HepG2 (cell line): ENCODE results near the gene ZBED5. TPM values are rescaled to one million over a fixed set of nuclear protein-coding genes. Genes with fewer than 3 reads are reported as not detected.

Experiments
- ATAC-seq: fragments of 200-7000 bp; cut with Tn5 transposase; 3 replicates; pipeline ENCODE4 v1.9.1; 2020; ENCODE audit warnings: mild to moderate bottlenecking, moderate library complexity
- BruUV-seq: library from RNA; stranded (reverse); fragments of 400-500 nt; replicated peaks from 2 replicates; lab custom pipeline; 2021; lab: Mats Ljungman, UMichigan
- CTCF ChIA-PET: fragments of 300-600 bp; formaldehyde crosslinking; extraction: SDS; loops from one replicate; lab custom pipeline; 2021; ENCODE audit warnings: low total read pairs, inconsistent platforms, low intra/inter-chr PET ratio; lab: Yijun Ruan, JAX
- POLR2A ChIA-PET: fragments of 350-600 bp; sonication (Branson Sonifier 250); formaldehyde crosslinking; loops from one replicate; lab custom pipeline; 2020; ENCODE audit warnings: antibody characterized with exemption, inconsistent platforms; lab: Yijun Ruan, JAX
- DNase-seq: peaks from one replicate; pipeline ENCODE4 v3.0.0-alpha.2; 2015; ENCODE audit warnings: low spot score
- FAIRE-seq: peaks from 3 replicates; lab custom pipeline; 2011; peaks lifted over from hg19 to GRCh38; lab: Jason Lieb, UNC
- H2AFZ ChIP-seq: one replicate; pipeline ENCODE4 v1.6.1; 2011; ENCODE audit warnings: low read length, inconsistent platforms
- H3K27ac ChIP-seq: fragments of 300-600 bp; 3 replicates; pipeline ENCODE4 v1.8.0; 2011; ENCODE audit warnings: mixed run types, mild to moderate bottlenecking, mixed read lengths, low read length, inconsistent platforms; ENCODE audit not compliant: insufficient read depth; ENCODE audit errors: extremely low read length
- H3K27me3 ChIP-seq, 2 experiments: fragments of 200-600 bp in 1 of 2; 2 replicates in 1 of 2; 3 replicates in 1 of 2; pipeline versions ENCODE4 v1.6.0 to v1.8.0; 2011; ENCODE audit warnings: low read length in 2 of 2, mild to moderate bottlenecking in 2 of 2, moderate library complexity in 2 of 2, inconsistent platforms in 1 of 2; ENCODE audit not compliant: insufficient read depth in 2 of 2, control insufficient read depth in 1 of 2
- H3K36me3 ChIP-seq, 2 experiments: fragments of 200-600 bp in 1 of 2; replicated peaks in 1 of 2; 2 replicates in 1 of 2; 3 replicates in 1 of 2; pipeline versions ENCODE4 v1.5.1 to v1.8.0; 2011; ENCODE audit warnings: low read length in 2 of 2, inconsistent platforms in 1 of 2; ENCODE audit not compliant: insufficient read depth in 2 of 2, control insufficient read depth in 1 of 2
- H3K4me1 ChIP-seq: 2 replicates; pipeline ENCODE4 v1.5.1; 2012; ENCODE audit warnings: low read length, inconsistent platforms; ENCODE audit not compliant: insufficient read depth
- H3K4me2 ChIP-seq: 2 replicates; pipeline ENCODE4 v1.6.0; 2011; ENCODE audit warnings: low read depth, low read length, inconsistent platforms
- H3K4me3 ChIP-seq, 3 experiments: fragments of 200-600 bp in 1 of 3; sonication (generic), shearing (Covaris generic) in 1 of 3; replicated peaks in 1 of 3; 2 replicates each; pipeline ENCODE4 v1.5.1; 2011 to 2016; ENCODE audit warnings: low read length in 3 of 3, inconsistent platforms in 2 of 3, low read depth in 2 of 3, mild to moderate bottlenecking in 2 of 3, control low read depth in 1 of 3, mixed read lengths in 1 of 3; ENCODE audit not compliant: insufficient read depth in 1 of 3
- H3K79me2 ChIP-seq: one replicate; pipeline ENCODE4 v1.6.1; 2011; ENCODE audit warnings: low read length, inconsistent platforms; ENCODE audit not compliant: insufficient read depth
- H3K9ac ChIP-seq: 2 replicates; pipeline ENCODE4 v1.6.0; 2011; ENCODE audit warnings: mild to moderate bottlenecking, low read depth, low read length, inconsistent platforms; ENCODE audit not compliant: insufficient read depth
- H3K9me3 ChIP-seq: 2 replicates; pipeline ENCODE4 v1.5.1; 2012; ENCODE audit warnings: mild to moderate bottlenecking, low read length
- H4K20me1 ChIP-seq: 2 replicates; pipeline ENCODE4 v1.6.0; 2011; ENCODE audit warnings: inconsistent platforms, mild to moderate bottlenecking, low read length, moderate library complexity; ENCODE audit not compliant: insufficient read depth
- AKNA ChIP-seq: sonication (generic); formaldehyde crosslinking; IDR thresholded peaks from 2 replicates; pipeline ENCODE4 v1.4.0; 2020; ENCODE audit warnings: missing genetic modification reagents, borderline replicate concordance
- DBP ChIP-seq: sonication (generic); formaldehyde crosslinking; IDR thresholded peaks from 2 replicates; pipeline ENCODE4 v1.4.0; 2020; ENCODE audit warnings: missing genetic modification reagents; ENCODE audit errors: not compliant biosample characterization
- EED ChIP-seq: sonication (generic); formaldehyde crosslinking; IDR thresholded peaks from 2 replicates; pipeline ENCODE4 v1.5.0; 2020; ENCODE audit warnings: mild to moderate bottlenecking, missing genetic modification reagents
- FOSL2 ChIP-seq: sonication (generic); formaldehyde crosslinking; IDR thresholded peaks from 2 replicates; pipeline ENCODE4 v1.4.0; 2020; ENCODE audit warnings: missing genetic modification reagents
- GABPB1 ChIP-seq: IDR thresholded peaks from 2 replicates; pipeline ENCODE4 v1.6.1; 2016; ENCODE audit warnings: mild to moderate bottlenecking, missing genetic modification reagents, moderate library complexity, missing compliant biosample characterization
- MBD4 ChIP-seq: IDR thresholded peaks from 2 replicates; pipeline ENCODE4 v1.6.1; 2012; ENCODE audit warnings: low read length, inconsistent platforms, borderline replicate concordance
- MED13 ChIP-seq: sonication (generic); formaldehyde crosslinking; IDR thresholded peaks from 2 replicates; pipeline ENCODE4 v1.5.0; 2020; ENCODE audit warnings: missing genetic modification reagents
- ZNF768 ChIP-seq: sonication (generic); formaldehyde crosslinking; IDR thresholded peaks from 2 replicates; pipeline ENCODE4 v1.4.0; 2020; ENCODE audit warnings: missing genetic modification reagents
- WGBS: methylation state at CpG from one replicate; pipeline ENCODE4 v1.1.6; 2017; ENCODE audit warnings: low lambda C conversion rate; 5-methylcytosine and 5-hydroxymethylcytosine counted together
- in situ Hi-C: cut with HindIII; loops from 2 replicates; pipeline ENCODE4 v1.10.0; 2017; ENCODE audit warnings: low pct_unique_long_range_greater_than_20kb; ENCODE audit not compliant: extremely low pct_ligation_motif_present
- intact Hi-C: fragments of 100-400 bp; cut with micrococcal nuclease; formaldehyde crosslinking; loops from one replicate; pipeline ENCODE4 v1.10.0; 2022; ENCODE audit not compliant: unreplicated experiment
- polyA plus RNA-seq, 8 experiments: library from polyadenylated mRNA; depleted of rRNA in 3 of 8; stranded (reverse) in 7 of 8; unstranded in 1 of 8; fragments of >200 nt; fragmentation: Illumina TruSeq in 4 of 8; extraction: Trizol in 4 of 8; gene quantifications; 2 replicates each; pipeline versions ENCODE4 v1.2.1 to v1.2.3, GENCODE V29; 2011 to 2016; ENCODE audit warnings: low read depth in 4 of 8, missing spikeins in 1 of 8, mixed read lengths in 1 of 8; ENCODE audit not compliant: insufficient read depth in 1 of 8
- total RNA-seq, 5 experiments: library from RNA; depleted of rRNA; stranded (reverse); fragments of >200 nt; fragmentation: Illumina TruSeq; extraction: Trizol; gene quantifications; 2 replicates each; pipeline ENCODE4 v1.2.3, GENCODE V29; 2016; ENCODE audit warnings: low read depth in 1 of 5
- TF ChIP-seq, protein P1 (sequence below): sonication (generic); formaldehyde crosslinking; IDR thresholded peaks from 2 replicates; pipeline ENCODE4 v1.8.1; 2023; ENCODE audit warnings: mild to moderate bottlenecking, missing genetic modification reagents
- TF ChIP-seq, protein P2 (sequence below): sonication (generic); formaldehyde crosslinking; conservative IDR thresholded peaks from 2 replicates; pipeline ENCODE4 v1.8.1; 2023; ENCODE audit warnings: missing genetic modification reagents
- TF ChIP-seq, protein P3 (sequence below), 2 experiments: sonication (generic) in 1 of 2; formaldehyde crosslinking in 1 of 2; IDR thresholded peaks; 2 replicates each; pipeline versions ENCODE4 v1.4.0 to v1.6.1; 2018 to 2020; ENCODE audit warnings: missing genetic modification reagents in 2 of 2, borderline replicate concordance in 1 of 2, low read depth in 1 of 2, mild to moderate bottlenecking in 1 of 2, missing biosample characterization in 1 of 2

The ZBED5 gene
- total and polyA plus RNA-seq, 2 of the 13 experiments (the other 11 are each of a cell fraction or from before 2014, with no cell fraction given), result 18.2 to 38.6 TPM

GRCh38 chr11:10864688-10865087 is 6.8 kb upstream of the ZBED5 start:
- no peaks in the 10 kb centered on the region for H3K9me3 ChIP-seq
- in situ Hi-C loops (no loop called here), intact Hi-C loops (no loop called here)
- no peaks in the 10 kb centered on the region for H3K36me3 ChIP-seq
- H3K27me3 ChIP-seq, result no peaks in the 10 kb centered on the region
- no peak overlapping the region for H3K9ac ChIP-seq
- H3K27ac ChIP-seq, result no peak overlapping the region
- 87% methylated on average over 2 of the region's 2 CpGs for WGBS
- CTCF ChIA-PET, result no interaction called here
- no peak overlapping the region for H2AFZ ChIP-seq
- H4K20me1 ChIP-seq, result no peaks in the 10 kb centered on the region
- no peak for FAIRE-seq
- peaks cover 6% of the 10 kb centered on the region; the same call in 1 of the 2 replicates for H3K4me1 ChIP-seq
- no peaks in the 10 kb centered on the region for H3K79me2 ChIP-seq
- TF ChIP-seq, protein P1, sequence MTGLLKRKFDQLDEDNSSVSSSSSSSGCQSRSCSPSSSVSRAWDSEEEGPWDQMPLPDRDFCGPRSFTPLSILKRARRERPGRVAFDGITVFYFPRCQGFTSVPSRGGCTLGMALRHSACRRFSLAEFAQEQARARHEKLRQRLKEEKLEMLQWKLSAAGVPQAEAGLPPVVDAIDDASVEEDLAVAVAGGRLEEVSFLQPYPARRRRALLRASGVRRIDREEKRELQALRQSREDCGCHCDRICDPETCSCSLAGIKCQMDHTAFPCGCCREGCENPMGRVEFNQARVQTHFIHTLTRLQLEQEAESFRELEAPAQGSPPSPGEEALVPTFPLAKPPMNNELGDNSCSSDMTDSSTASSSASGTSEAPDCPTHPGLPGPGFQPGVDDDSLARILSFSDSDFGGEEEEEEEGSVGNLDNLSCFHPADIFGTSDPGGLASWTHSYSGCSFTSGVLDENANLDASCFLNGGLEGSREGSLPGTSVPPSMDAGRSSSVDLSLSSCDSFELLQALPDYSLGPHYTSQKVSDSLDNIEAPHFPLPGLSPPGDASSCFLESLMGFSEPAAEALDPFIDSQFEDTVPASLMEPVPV (CRISPR knock-in tag), result no peak
- TF ChIP-seq MED13 (CRISPR knock-in tag), result no peak
- TF ChIP-seq, protein P2, sequence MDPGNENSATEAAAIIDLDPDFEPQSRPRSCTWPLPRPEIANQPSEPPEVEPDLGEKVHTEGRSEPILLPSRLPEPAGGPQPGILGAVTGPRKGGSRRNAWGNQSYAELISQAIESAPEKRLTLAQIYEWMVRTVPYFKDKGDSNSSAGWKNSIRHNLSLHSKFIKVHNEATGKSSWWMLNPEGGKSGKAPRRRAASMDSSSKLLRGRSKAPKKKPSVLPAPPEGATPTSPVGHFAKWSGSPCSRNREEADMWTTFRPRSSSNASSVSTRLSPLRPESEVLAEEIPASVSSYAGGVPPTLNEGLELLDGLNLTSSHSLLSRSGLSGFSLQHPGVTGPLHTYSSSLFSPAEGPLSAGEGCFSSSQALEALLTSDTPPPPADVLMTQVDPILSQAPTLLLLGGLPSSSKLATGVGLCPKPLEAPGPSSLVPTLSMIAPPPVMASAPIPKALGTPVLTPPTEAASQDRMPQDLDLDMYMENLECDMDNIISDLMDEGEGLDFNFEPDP (CRISPR knock-in tag), result no peak
- no peak for TF ChIP-seq GABPB1 (CRISPR knock-in tag)
- TF ChIP-seq AKNA (CRISPR knock-in tag), result no peak
- TF ChIP-seq MBD4, result no peak
- TF ChIP-seq EED (CRISPR knock-in tag), result no peak
- TF ChIP-seq, protein P3, sequence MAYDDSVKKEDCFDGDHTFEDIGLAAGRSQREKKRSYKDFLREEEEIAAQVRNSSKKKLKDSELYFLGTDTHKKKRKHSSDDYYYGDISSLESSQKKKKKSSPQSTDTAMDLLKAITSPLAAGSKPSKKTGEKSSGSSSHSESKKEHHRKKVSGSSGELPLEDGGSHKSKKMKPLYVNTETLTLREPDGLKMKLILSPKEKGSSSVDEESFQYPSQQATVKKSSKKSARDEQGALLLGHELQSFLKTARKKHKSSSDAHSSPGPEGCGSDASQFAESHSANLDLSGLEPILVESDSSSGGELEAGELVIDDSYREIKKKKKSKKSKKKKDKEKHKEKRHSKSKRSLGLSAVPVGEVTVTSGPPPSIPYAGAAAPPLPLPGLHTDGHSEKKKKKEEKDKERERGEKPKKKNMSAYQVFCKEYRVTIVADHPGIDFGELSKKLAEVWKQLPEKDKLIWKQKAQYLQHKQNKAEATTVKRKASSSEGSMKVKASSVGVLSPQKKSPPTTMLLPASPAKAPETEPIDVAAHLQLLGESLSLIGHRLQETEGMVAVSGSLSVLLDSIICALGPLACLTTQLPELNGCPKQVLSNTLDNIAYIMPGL (CRISPR knock-in tag; IDR thresholded peaks at IDR 0.05; ENCODE audit: borderline replicate concordance in 1 of 2, low read depth in 1 of 2), result no peak
- TF ChIP-seq ZNF768 (CRISPR knock-in tag), result no peak
- no peak for TF ChIP-seq FOSL2 (CRISPR knock-in tag)
- TF ChIP-seq DBP (CRISPR knock-in tag), result no peak
- no peak overlapping the region for H3K4me3 ChIP-seq
- POLR2A ChIA-PET, result no interaction called here
- BruUV-seq, result no TSS peak
- H3K4me2 ChIP-seq, result no peak overlapping the region
- DNase-seq, result no peak
- no peak for ATAC-seq
